Esophagus muscularis mucosa (tissue), 4 donors: Measurements from ENCODE around the gene RPS6KL1. TPM values are rescaled to one million over a fixed set of nuclear protein-coding genes. Genes with fewer than 3 reads are reported as not detected.
A peak's percentile ranks its signal among the peaks of the same experiment; 100 is the strongest.

ENCODE experiments used
- DNase-seq: peaks from one replicate; pipeline ENCODE4 v3.0.0-alpha.2; 2017; ENCODE audit errors: extremely low spot score
- H3K27ac ChIP-seq, 4 donors: fragments of 200-600 bp; sonication (generic); replicated peaks in 1 of 4; 1 replicate in 3 of 4; 2 replicates in 1 of 4; pipeline ENCODE4 v1.5.1; 2016 to 2019; ENCODE audit warnings: mild to moderate bottlenecking in 1 of 4
- H3K27me3 ChIP-seq, 4 donors: fragments of 200-600 bp; sonication (generic); one replicate each; pipeline versions ENCODE4 v1.5.1 to v1.6.0; 2016 to 2019
- H3K36me3 ChIP-seq, 4 donors: fragments of 200-600 bp; sonication (generic); one replicate each; pipeline ENCODE4 v1.5.1; 2016 to 2019
- H3K4me1 ChIP-seq, 4 donors: fragments of 200-600 bp; sonication (generic); one replicate each; pipeline ENCODE4 v1.5.1; 2016 to 2019
- H3K4me3 ChIP-seq, 4 donors: fragments of 200-600 bp; sonication (generic); 1 replicate in 2 of 4; 2 replicates in 2 of 4; pipeline ENCODE4 v1.5.1; 2016 to 2019; ENCODE audit warnings: mild to moderate bottlenecking in 4 of 4, moderate library complexity in 1 of 4
- H3K9me3 ChIP-seq, 4 donors: fragments of 200-600 bp; sonication (generic); 1 replicate in 3 of 4; 2 replicates in 1 of 4; pipeline ENCODE4 v1.5.1; 2016 to 2019
- CTCF ChIP-seq, 3 experiments: fragments of 200-600 bp in 2 of 3; fragments of 450-650 bp in 1 of 3; sonication (generic) in 2 of 3; IDR thresholded peaks; one replicate each; pipeline ENCODE4 v1.5.1; 2017 to 2019; ENCODE audit warnings: antibody characterized with exemption in 3 of 3, mild to moderate bottlenecking in 2 of 3, moderate library complexity in 1 of 3
- EP300 ChIP-seq: sonication (generic); formaldehyde crosslinking; IDR thresholded peaks from one replicate; pipeline ENCODE4 v1.6.1; 2017; ENCODE audit warnings: antibody characterized with exemption
- POLR2A ChIP-seq: fragments of 450-650 bp; IDR thresholded peaks from one replicate; pipeline ENCODE4 v1.6.1; 2017; ENCODE audit warnings: antibody characterized with exemption, moderate library complexity, mild to moderate bottlenecking, low read depth
- POLR2AphosphoS5 ChIP-seq, 2 donors: sonication (generic); formaldehyde crosslinking; IDR thresholded peaks; one replicate each; pipeline ENCODE4 v1.6.1; 2017; ENCODE audit warnings: antibody characterized with exemption in 2 of 2
- WGBS: methylation state at CpG from one replicate; pipeline ENCODE4 v1.1.5; 2018; 5-methylcytosine and 5-hydroxymethylcytosine counted together
- intact Hi-C: fragments of 100-400 bp; cut with DNase I; formaldehyde crosslinking; loops from one replicate; pipeline ENCODE4 v1.15.1; 2023
- total RNA-seq, 4 donors: library from RNA; depleted of rRNA; stranded (reverse); fragments of >200 nt; gene quantifications; one replicate each; pipeline versions ENCODE4 v1.1.0 to v1.2.1, GENCODE V29; 2016

Gene RPS6KL1
- total RNA-seq, 4 donors from 2014 or later = 5.3 to 9.7 (median 7.7) TPM

DNA sequence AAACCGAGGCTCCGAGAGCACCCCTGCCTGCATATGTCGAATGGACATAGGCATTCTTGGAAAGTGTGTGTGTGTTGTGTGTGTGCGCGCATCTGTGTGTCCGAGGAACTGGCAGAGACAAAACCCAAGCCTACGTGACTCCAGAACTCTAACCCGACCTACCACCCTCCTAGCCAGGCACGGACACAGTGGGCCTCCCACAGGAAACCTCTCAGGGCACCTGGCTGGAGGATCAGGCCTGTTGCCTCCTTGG, 32.9 kb upstream of the RPS6KL1 start:
- WGBS = 79% methylated on average over 3 of the region's 9 CpGs
- TF ChIP-seq CTCF (IDR thresholded peaks at IDR 0.05) = no peak
- TF ChIP-seq POLR2A = no peak
- no peak for TF ChIP-seq POLR2AphosphoS5 (IDR thresholded peaks at IDR 0.05)
- no peak for TF ChIP-seq EP300
- H3K4me3 ChIP-seq = peak overlapping the region; percentile 62 to 73 (median 66)

DNA sequence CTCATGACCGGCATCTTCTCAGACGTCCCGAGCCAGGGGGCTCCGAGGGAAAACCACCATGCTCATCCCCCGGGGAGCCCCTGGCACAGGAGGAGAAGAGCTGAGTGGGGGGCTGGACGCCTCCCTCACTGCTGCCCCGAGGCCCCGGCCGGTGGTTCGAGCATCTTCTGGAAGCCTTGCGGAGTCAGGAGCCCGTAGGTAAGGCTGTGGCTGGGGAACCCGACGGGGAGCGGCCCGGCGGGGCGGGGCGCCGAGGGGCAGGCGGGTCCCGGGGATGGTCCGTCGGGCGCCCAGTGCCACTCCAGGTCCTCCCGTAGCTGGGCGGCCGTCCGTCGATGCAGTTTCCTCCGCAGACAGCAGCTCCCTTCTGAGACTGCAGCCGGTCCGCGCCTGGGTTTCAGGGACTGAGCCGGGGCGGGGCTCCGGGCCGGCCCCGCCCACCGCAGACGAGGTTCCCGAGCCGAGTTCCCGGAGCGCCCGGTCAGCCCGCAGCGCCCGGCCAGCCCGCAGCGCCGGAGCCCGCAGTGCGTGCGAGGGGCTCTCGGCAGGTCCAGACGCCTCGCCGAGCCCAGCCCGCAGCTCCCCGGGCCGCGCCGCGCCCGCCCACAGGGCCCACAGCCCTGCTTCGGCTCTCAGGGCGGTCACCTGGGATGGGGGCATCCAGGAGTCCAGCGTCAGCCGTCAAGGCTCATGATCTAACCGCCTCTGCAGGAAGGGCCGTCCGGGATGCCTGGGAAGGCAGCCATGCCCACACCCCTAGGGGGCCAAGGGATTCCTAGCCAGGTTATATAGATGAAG, 32.4 kb upstream of the RPS6KL1 start, which contains the start of gene PGF:
PGF (minus strand) TSS at position 369 of the 798 bp plus-strand sequence; CDS start at position 14, 355 bp downstream.
- H3K36me3 ChIP-seq = peaks cover 0 to 4% (median 0%) of the 10 kb centered on the region in 4 donors
- H3K4me1 ChIP-seq = peaks cover 28 to 55% (median 38%) of the 10 kb centered on the region in 4 donors
- H3K27me3 ChIP-seq = peaks cover 0 to 46% (median 0%) of the 10 kb centered on the region in 4 donors
- DNase-seq = no peak
- no peaks in the 10 kb centered on the region for H3K9me3 ChIP-seq
- WGBS = 7% methylated on average over 10 of the region's 73 CpGs
- intact Hi-C loops = no loop called here
- H3K27ac ChIP-seq = peak within 1 kb of the TSS; percentile 46 to 67 (median 52)
- TF ChIP-seq POLR2AphosphoS5 (IDR thresholded peaks at IDR 0.05) (peak; percentile 69 to 80), POLR2A (no peak)
- peak within 1 kb of the TSS; percentile 62 to 73 (median 66) for H3K4me3 ChIP-seq

More for the DNA sequence above, 32.9 kb upstream of the RPS6KL1 start:
- H3K4me1 ChIP-seq = peaks cover 28 to 50% (median 37%) of the 10 kb centered on the region in 4 donors
- DNase-seq = no peak
- H3K9me3 ChIP-seq = no peaks in the 10 kb centered on the region
- peaks cover 0 to 4% (median 0%) of the 10 kb centered on the region in 4 donors for H3K36me3 ChIP-seq
- intact Hi-C loops = no loop called here
- H3K27ac ChIP-seq = peak overlapping the region in 3 of 4 donors; percentile 51 to 67 (median 52)
- H3K27me3 ChIP-seq = peaks cover 0 to 41% (median 0%) of the 10 kb centered on the region in 4 donors

DNA sequence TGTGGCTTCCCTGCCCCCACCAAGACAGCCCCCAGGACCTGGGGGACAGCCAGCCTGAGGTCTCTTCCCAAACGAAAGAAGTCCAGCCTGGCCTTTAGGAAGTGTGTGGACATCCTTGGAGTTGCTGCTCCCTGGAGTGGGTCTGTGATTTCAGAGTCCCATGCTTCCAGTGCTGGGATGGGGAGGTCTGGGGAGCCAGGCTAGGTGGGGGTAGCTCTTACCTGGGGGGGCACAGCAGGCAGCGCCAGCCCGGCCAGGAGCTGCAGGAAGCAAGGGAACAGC, 31.8 kb upstream of the RPS6KL1 start:
- no peak for DNase-seq
- 20% methylated on average over 1 of the region's 3 CpGs for WGBS

DNA sequence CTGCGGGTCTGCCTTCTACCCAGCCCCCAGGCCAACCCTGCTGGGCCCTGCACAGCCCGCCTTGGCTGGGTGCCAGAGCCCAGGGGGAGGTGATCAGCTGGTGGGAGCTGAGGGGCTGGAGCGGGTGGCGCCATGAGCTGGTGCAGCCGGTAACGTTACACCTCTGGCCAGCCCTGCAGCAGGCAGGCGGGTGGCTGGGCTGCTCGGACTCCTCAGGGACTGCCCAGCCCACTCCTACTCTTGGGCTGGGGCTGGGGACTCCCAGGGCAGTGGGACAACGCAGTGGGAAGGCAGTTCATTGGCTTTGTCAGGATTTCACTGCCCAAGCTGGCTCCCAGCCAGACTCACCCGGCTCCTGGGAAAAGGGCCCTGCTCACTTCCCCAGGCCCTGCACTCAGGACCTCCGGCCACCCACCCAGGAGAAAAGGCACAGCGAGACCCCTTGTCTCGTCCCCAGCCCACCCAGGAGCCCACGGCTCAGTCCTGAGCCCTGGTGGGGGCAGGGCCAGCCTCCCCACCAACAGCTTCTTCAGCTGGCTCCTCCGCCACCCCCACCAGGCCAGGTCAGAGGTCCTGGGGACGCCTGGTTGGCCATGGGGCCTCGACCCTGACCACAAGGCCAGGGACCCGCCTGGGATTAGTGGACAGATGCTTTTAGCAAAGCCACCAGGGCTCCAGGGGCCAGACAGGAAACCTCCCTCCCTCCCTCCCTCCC, 31.3 kb upstream of the RPS6KL1 start:
- TF ChIP-seq CTCF (IDR thresholded peaks at IDR 0.05) = no peak
- TF ChIP-seq EP300 = no peak
- no peak for TF ChIP-seq POLR2A
- TF ChIP-seq POLR2AphosphoS5 (IDR thresholded peaks at IDR 0.05) = no peak

More for the DNA sequence above, 31.8 kb upstream of the RPS6KL1 start:
- Histone ChIP-seq H3K4me1 (peaks cover 28 to 55% (median 38%) of the 10 kb centered on the region in 4 donors), H3K36me3 (peaks cover 0 to 4% (median 0%) of the 10 kb centered on the region in 4 donors), H3K27ac (peak overlapping the region; percentile 46 to 67 (median 52)), H3K27me3 (peaks cover 0 to 51% (median 0%) of the 10 kb centered on the region in 4 donors), H3K4me3 (peak overlapping the region; percentile 62 to 73 (median 66)), H3K9me3 (no peaks in the 10 kb centered on the region)
- intact Hi-C loops = no loop called here
- TF ChIP-seq POLR2AphosphoS5 (IDR thresholded peaks at IDR 0.05) = no peak
- TF ChIP-seq CTCF (IDR thresholded peaks at IDR 0.05) = no peak
- TF ChIP-seq POLR2A = no peak
- no peak for TF ChIP-seq EP300

DNA sequence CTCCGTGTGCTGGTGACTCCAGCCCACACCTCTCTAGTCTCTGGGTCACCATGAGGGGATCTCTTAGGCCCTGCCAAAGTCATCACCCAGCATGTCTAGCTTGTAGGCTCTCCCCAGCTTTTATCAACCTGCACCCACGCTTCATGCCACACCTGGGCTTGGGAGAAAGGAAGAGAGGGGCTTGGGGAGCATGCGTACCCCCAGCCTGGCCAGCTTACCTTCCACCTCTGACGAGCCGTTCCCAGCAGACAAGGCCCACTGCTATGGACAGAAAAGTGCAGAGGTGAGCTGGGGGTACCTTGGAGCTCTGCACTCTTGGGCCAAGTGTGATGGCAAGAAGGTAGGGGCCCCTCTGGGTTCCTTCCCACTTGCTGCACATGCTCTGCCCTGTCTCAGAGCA, 30.6 kb upstream of the RPS6KL1 start:
- peaks cover 0 to 58% (median 0%) of the 10 kb centered on the region in 4 donors for H3K27me3 ChIP-seq
- 73% methylated on average over 5 of the region's 5 CpGs for WGBS
- no peak for DNase-seq

More for the DNA sequence above, 31.3 kb upstream of the RPS6KL1 start:
- peak overlapping the region; percentile 62 to 73 (median 66) for H3K4me3 ChIP-seq
- H3K4me1 ChIP-seq = peaks cover 28 to 55% (median 38%) of the 10 kb centered on the region in 4 donors
- peak overlapping the region; percentile 24 to 52 (median 48) for H3K27ac ChIP-seq
- no peaks in the 10 kb centered on the region for H3K9me3 ChIP-seq
- intact Hi-C loops = no loop called here
- H3K36me3 ChIP-seq = peaks cover 0 to 5% (median 0%) of the 10 kb centered on the region in 4 donors
- no peak for DNase-seq
- WGBS = 46% methylated on average over 9 of the region's 18 CpGs
- H3K27me3 ChIP-seq = peaks cover 0 to 54% (median 0%) of the 10 kb centered on the region in 4 donors

More for the DNA sequence above, 30.6 kb upstream of the RPS6KL1 start:
- Histone ChIP-seq H3K27ac (no peak overlapping the region), H3K9me3 (no peaks in the 10 kb centered on the region), H3K4me1 (peaks cover 28 to 55% (median 38%) of the 10 kb centered on the region in 4 donors), H3K36me3 (peaks cover 0 to 12% (median 0%) of the 10 kb centered on the region in 4 donors), H3K4me3 (peak overlapping the region; percentile 62 to 73 (median 66))
- TF ChIP-seq POLR2AphosphoS5 (IDR thresholded peaks at IDR 0.05) (no peak), CTCF (IDR thresholded peaks at IDR 0.05) (no peak), EP300 (no peak), POLR2A (no peak)
- intact Hi-C loops = no loop called here
